GM10847 (cell line): ENCODE data around the gene DHRS13.

Experiments used
- POLR2A ChIP-seq: IDR thresholded peaks from 2 replicates; pipeline ENCODE4 v1.6.1; 2011; ENCODE audit not compliant: insufficient read length; ENCODE audit errors: extremely low read depth

Gene DHRS13

GRCh38 chr17:28860363-28860808 is 42.5 kb downstream of the DHRS13 start:
- no peak for TF ChIP-seq POLR2A

- no peak for TF ChIP-seq POLR2A
Observed at GRCh38 chr17:28858801-28859355, 44.0 kb downstream of the DHRS13 start.

GRCh38 chr17:28857905-28858800 is 44.7 kb downstream of the DHRS13 start:
- no peak for TF ChIP-seq POLR2A

GRCh38 chr17:28856028-28856574 is 46.8 kb downstream of the DHRS13 start:
- no peak for TF ChIP-seq POLR2A

GRCh38 chr17:28855336-28855679 is 47.6 kb downstream of the DHRS13 start:
- TF ChIP-seq POLR2A: no peak

GRCh38 chr17:28854457-28855335 is 48.2 kb downstream of the DHRS13 start, which contains the start of gene ERAL1:
ERAL1 (plus strand) TSS chr17:28855016; CDS start chr17:28855035, 19 bp downstream.
- peak; percentile 81 for TF ChIP-seq POLR2A

GRCh38 chr17:28853295-28853694 is 49.6 kb downstream of the DHRS13 start:
- no peak for TF ChIP-seq POLR2A

GRCh38 chr17:28849281-28849680 is 53.6 kb downstream of the DHRS13 start:
- TF ChIP-seq POLR2A: no peak
